GM23338 (cell line): ENCODE results near the gene AIF1L. TPM values are rescaled to one million over a fixed set of nuclear protein-coding genes. Genes with fewer than 3 reads are reported as not detected.

Source experiments
- ATAC-seq: fragments of 200-7000 bp; cut with Tn5 transposase; 3 replicates; pipeline ENCODE4 v1.9.1; 2020
- DNase-seq: peaks from one replicate; pipeline ENCODE4 v3.0.0-alpha.2; 2015; ENCODE audit warnings: low spot score
- H2AFZ ChIP-seq: fragments of 200-600 bp; sonication (generic); 2 replicates; pipeline ENCODE4 v1.8.0; 2016; ENCODE audit warnings: antibody characterized with exemption, mild to moderate bottlenecking, moderate library complexity
- H3F3A ChIP-seq: fragments of 200-600 bp; sonication (generic); replicated peaks from 2 replicates; pipeline ENCODE4 v1.8.0; 2017; ENCODE audit warnings: antibody characterized with exemption, mixed run types, low read depth
- H3K27ac ChIP-seq: fragments of 200-600 bp; sonication (generic); 2 replicates; pipeline ENCODE4 v1.6.1; 2016; ENCODE audit warnings: low read depth
- H3K27me3 ChIP-seq: fragments of 200-600 bp; sonication (generic); 2 replicates; pipeline ENCODE4 v1.8.0; 2016; ENCODE audit warnings: mild to moderate bottlenecking, mixed run types, moderate library complexity; ENCODE audit not compliant: insufficient read depth
- H3K36me3 ChIP-seq: fragments of 200-600 bp; sonication (generic); 2 replicates; pipeline ENCODE4 v1.8.0; 2016; ENCODE audit warnings: mild to moderate bottlenecking; ENCODE audit not compliant: insufficient read depth
- H3K4me1 ChIP-seq: fragments of 200-600 bp; sonication (generic); 2 replicates; pipeline ENCODE4 v1.8.0; 2016; ENCODE audit warnings: mild to moderate bottlenecking, moderate library complexity; ENCODE audit not compliant: insufficient read depth
- H3K4me2 ChIP-seq: fragments of 200-600 bp; sonication (generic); 2 replicates; pipeline ENCODE4 v1.7.1; 2017; ENCODE audit warnings: mixed run types
- H3K4me3 ChIP-seq: fragments of 200-600 bp; sonication (generic); 2 replicates; pipeline ENCODE4 v1.6.1; 2016; ENCODE audit warnings: mixed run types
- H3K79me2 ChIP-seq: fragments of 200-600 bp; sonication (generic); replicated peaks from 2 replicates; pipeline ENCODE4 v1.8.0; 2017; ENCODE audit warnings: mild to moderate bottlenecking; ENCODE audit not compliant: insufficient read depth
- H3K9me2 ChIP-seq: fragments of 200-600 bp; sonication (generic); 2 replicates; pipeline ENCODE4 v1.8.0; 2017; ENCODE audit not compliant: insufficient read depth
- H4K20me1 ChIP-seq: fragments of 200-600 bp; sonication (generic); replicated peaks from 2 replicates; pipeline ENCODE4 v1.8.0; 2017; ENCODE audit warnings: mild to moderate bottlenecking; ENCODE audit not compliant: insufficient read depth
- H3K27ac Mint-ChIP-seq: 2 replicates; pipeline ENCODE4 v1.8.0; 2020; ENCODE audit warnings: inconsistent platforms, mild to moderate bottlenecking, moderate library complexity, mixed read lengths
- H3K27me3 Mint-ChIP-seq: 3 replicates; pipeline ENCODE4 v1.8.0; 2022; ENCODE audit warnings: low read depth, mild to moderate bottlenecking, moderate library complexity, mixed read lengths, inconsistent platforms; ENCODE audit not compliant: insufficient read depth, poor library complexity
- H3K36me3 Mint-ChIP-seq: 3 replicates; pipeline ENCODE4 v1.8.0; 2021; ENCODE audit warnings: low read depth, mild to moderate bottlenecking, inconsistent platforms, moderate library complexity, mixed read lengths
- H3K4me1 Mint-ChIP-seq: 3 replicates; pipeline ENCODE4 v1.8.0; 2020; ENCODE audit warnings: mild to moderate bottlenecking, inconsistent platforms, mixed read lengths
- H3K4me3 Mint-ChIP-seq: 3 replicates; pipeline ENCODE4 v1.8.0; 2021; ENCODE audit warnings: moderate library complexity, mild to moderate bottlenecking, inconsistent platforms, mixed read lengths
- H3K9me3 Mint-ChIP-seq: 3 replicates; pipeline ENCODE4 v1.8.0; 2020; ENCODE audit warnings: moderate library complexity, mild to moderate bottlenecking, inconsistent platforms, mixed read lengths
- CREB1 ChIP-seq: fragments of 250-450 bp; sonication (Bioruptor Pico); IDR thresholded peaks from 2 replicates; pipeline ENCODE4 v1.5.0; 2020; ENCODE audit warnings: low read depth, mild to moderate bottlenecking, moderate library complexity
- ETS1 ChIP-seq: IDR thresholded peaks from 2 replicates; pipeline ENCODE4 v1.6.1; 2016; ENCODE audit warnings: antibody characterized with exemption
- NANOG ChIP-seq: IDR thresholded peaks from 2 replicates; pipeline ENCODE4 v1.6.1; 2016; ENCODE audit warnings: antibody characterized with exemption, borderline replicate concordance
- POLR2AphosphoS5 ChIP-seq: IDR thresholded peaks from 2 replicates; pipeline ENCODE4 v1.6.1; 2016; ENCODE audit warnings: antibody characterized with exemption, low read depth
- ZNF114 ChIP-seq: fragments of 250-450 bp; sonication (Bioruptor Pico); IDR thresholded peaks from 2 replicates; pipeline ENCODE4 v1.5.0; 2020; ENCODE audit warnings: mild to moderate bottlenecking, moderate library complexity
- ZNF331 ChIP-seq: fragments of 250-450 bp; sonication (Bioruptor Pico); IDR thresholded peaks from 2 replicates; pipeline ENCODE4 v1.5.0; 2020; ENCODE audit warnings: low read depth, mild to moderate bottlenecking, moderate library complexity
- polyA plus RNA-seq: library from polyadenylated mRNA; unstranded; fragments of >200 nt; fragmentation: Nextera tagmentation; extraction: Ambion mirVana; gene quantifications from 2 replicates; pipeline ENCODE4 v1.2.1, GENCODE V29; 2016
- total RNA-seq: library from RNA; depleted of rRNA; stranded (reverse); fragments of >200 nt; shearing (Covaris generic); gene quantifications from 2 replicates; pipeline ENCODE4 v1.2.3, GENCODE V29; 2014
- TF ChIP-seq, protein P1 (sequence below): IDR thresholded peaks from one replicate; pipeline ENCODE4 v1.6.1; 2018; ENCODE audit warnings: antibody characterized with exemption; ENCODE audit not compliant: unreplicated experiment

AIF1L gene
- total and polyA plus RNA-seq, 2 experiments from 2014 or later, result 76.4 to 87.8 TPM

DNA sequence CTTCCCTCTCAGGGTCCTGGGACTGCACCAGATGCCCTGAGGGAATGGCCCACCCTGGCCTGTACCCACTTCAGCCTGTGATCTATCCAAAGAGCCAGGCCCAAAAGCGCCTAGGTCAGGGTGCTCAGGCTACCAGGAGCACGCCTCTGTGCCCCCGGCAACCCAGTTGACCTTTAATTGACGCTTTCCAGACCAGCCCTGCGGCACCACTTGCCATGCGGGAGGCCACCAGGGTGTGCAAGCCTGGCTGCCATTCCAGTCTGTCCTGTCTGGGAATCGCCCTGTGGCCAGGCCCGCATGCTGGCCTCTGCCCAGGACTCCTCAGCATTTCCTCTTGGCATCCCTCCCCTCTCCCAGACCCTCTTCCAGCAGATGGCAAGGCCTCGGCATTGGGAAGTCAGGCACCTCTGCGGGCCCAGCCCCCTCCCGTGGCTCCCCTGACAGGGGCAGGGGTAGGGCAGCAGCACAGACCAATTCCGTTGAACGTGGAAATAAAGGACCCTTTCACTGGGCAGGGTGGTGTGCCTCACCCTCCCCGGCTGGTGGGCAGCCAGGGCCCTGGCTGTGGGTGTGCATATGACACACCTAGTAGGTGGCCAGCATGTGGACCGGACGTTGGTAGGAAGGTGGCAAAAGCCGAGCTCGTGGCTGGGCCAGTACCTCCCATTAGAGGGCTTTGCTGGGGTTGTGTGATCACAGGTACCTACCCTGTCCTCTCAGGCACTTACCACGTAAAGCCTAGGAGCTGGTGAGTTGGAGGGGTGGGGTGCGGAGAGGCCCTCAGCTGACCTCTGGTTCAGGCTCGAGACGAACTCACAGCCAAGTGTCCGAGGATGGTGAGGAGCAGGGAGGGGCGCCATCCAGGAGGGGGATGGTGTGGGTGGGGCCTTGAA, 3.5 kb upstream of the AIF1L start (continued):
- TF ChIP-seq, protein P1, sequence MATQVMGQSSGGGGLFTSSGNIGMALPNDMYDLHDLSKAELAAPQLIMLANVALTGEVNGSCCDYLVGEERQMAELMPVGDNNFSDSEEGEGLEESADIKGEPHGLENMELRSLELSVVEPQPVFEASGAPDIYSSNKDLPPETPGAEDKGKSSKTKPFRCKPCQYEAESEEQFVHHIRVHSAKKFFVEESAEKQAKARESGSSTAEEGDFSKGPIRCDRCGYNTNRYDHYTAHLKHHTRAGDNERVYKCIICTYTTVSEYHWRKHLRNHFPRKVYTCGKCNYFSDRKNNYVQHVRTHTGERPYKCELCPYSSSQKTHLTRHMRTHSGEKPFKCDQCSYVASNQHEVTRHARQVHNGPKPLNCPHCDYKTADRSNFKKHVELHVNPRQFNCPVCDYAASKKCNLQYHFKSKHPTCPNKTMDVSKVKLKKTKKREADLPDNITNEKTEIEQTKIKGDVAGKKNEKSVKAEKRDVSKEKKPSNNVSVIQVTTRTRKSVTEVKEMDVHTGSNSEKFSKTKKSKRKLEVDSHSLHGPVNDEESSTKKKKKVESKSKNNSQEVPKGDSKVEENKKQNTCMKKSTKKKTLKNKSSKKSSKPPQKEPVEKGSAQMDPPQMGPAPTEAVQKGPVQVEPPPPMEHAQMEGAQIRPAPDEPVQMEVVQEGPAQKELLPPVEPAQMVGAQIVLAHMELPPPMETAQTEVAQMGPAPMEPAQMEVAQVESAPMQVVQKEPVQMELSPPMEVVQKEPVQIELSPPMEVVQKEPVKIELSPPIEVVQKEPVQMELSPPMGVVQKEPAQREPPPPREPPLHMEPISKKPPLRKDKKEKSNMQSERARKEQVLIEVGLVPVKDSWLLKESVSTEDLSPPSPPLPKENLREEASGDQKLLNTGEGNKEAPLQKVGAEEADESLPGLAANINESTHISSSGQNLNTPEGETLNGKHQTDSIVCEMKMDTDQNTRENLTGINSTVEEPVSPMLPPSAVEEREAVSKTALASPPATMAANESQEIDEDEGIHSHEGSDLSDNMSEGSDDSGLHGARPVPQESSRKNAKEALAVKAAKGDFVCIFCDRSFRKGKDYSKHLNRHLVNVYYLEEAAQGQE, result no peak
- TF ChIP-seq ZNF331 (CRISPR knock-in tag) (no peak), ETS1 (no peak)

DNA sequence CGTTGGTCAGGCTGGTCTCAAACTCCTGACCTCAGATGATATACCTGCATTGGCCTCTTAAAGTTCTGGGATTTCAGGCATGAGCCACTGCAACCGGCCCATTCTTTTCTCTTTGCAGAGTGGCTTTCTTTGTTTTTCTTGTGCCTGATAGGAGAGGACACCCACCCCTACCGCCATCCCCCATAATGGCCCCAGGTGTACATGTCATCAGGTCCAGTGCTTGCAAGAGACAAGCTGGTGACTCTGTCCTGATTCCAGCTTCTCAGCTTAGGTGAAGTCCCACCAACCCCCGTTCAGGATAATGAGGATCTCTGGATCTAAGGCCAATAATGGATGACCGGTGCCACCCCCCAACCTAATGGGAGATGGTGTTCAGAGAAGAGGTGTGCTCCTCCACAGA, 2.3 kb upstream of the AIF1L start:
- Mint-ChIP-seq H3K27me3 (peaks cover 9% of the 10 kb centered on the region), H3K9me3 (no peaks in the 10 kb centered on the region), H3K4me3 (no peak overlapping the region; the same call in 2 of the 3 replicates), H3K27ac (no peak overlapping the region), H3K4me1 (peaks cover 27% of the 10 kb centered on the region), H3K36me3 (peaks cover 13% of the 10 kb centered on the region; the same call in 2 of the 3 replicates)
- H4K20me1 ChIP-seq, result no peaks in the 10 kb centered on the region; the same call in 1 of the 2 replicates
- no peaks in the 10 kb centered on the region for H3K27me3 ChIP-seq
- peaks cover 18% of the 10 kb centered on the region for H3K79me2 ChIP-seq
- H3K4me1 ChIP-seq, result peaks cover 25% of the 10 kb centered on the region
- DNase-seq (no peak), ATAC-seq (no peak)
- H2AFZ ChIP-seq, result no peak overlapping the region
- no peaks in the 10 kb centered on the region for H3K9me2 ChIP-seq
- peaks cover 9% of the 10 kb centered on the region; the same call in 1 of the 2 replicates for H3F3A ChIP-seq
- H3K4me2 ChIP-seq, result no peak overlapping the region
- no peak overlapping the region for H3K4me3 ChIP-seq
- H3K36me3 ChIP-seq, result no peaks in the 10 kb centered on the region
- no peak overlapping the region for H3K27ac ChIP-seq
- no peak for TF ChIP-seq NANOG
- TF ChIP-seq CREB1 (CRISPR knock-in tag), result no peak
- TF ChIP-seq, protein P1, result no peak
- no peak for TF ChIP-seq ZNF114 (CRISPR knock-in tag)
- no peak for TF ChIP-seq POLR2AphosphoS5
- TF ChIP-seq ETS1, result no peak
